ENCODE data around the gene SLCO4A1. TPM values are rescaled to one million over a fixed set of nuclear protein-coding genes. Genes with fewer than 3 reads are reported as not detected.

SLCO4A1 gene
- total and polyA plus RNA-seq, 9 of the 15 experiments (the other 6 are each of a cell fraction or from before 2014, with no cell fraction given): 1.6 to 21.9 (median 12.8) TPM

- TF ChIP-seq SAFB2 (IDR thresholded peaks at IDR 0.05; ENCODE audit: borderline replicate concordance, low read depth, low read length, severe bottlenecking): no peak
- TF ChIP-seq ZNF75A (CRISPR knock-in tag; IDR thresholded peaks at IDR 0.05): no peak
- no peak for TF ChIP-seq ZNF436 (CRISPR knock-in tag; IDR thresholded peaks at IDR 0.05)
- TF ChIP-seq BCOR (IDR thresholded peaks at IDR 0.05): no peak
- no peak for TF ChIP-seq FOXA3 (CRISPR knock-in tag; conservative IDR thresholded peaks at IDR 0.05 in 1 of 2, IDR thresholded peaks at IDR 0.05 in 1 of 2)
- no peak for TF ChIP-seq HMG20A (CRISPR knock-in tag; conservative IDR thresholded peaks at IDR 0.05)
- no peak for TF ChIP-seq KAT8 (IDR thresholded peaks at IDR 0.05; ENCODE audit: low read depth)
- no peak for TF ChIP-seq PTBP1 (IDR thresholded peaks at IDR 0.05; ENCODE audit: low read depth, low read length)
- peak; percentile 60 to 72 for TF ChIP-seq NRF1 (conservative IDR thresholded peaks at IDR 0.05 in 1 of 2, IDR thresholded peaks at IDR 0.05 in 1 of 2)
- TF ChIP-seq ZNF511 (CRISPR knock-in tag; IDR thresholded peaks at IDR 0.05): no peak
- TF ChIP-seq TFAM (CRISPR knock-in tag; conservative IDR thresholded peaks at IDR 0.05): no peak
- TF ChIP-seq ESRRB (CRISPR knock-in tag; IDR thresholded peaks at IDR 0.05; ENCODE audit: borderline replicate concordance): no peak
- TF ChIP-seq FOSL1 (tag; conservative IDR thresholded peaks at IDR 0.05): 0 out of 2 replicates have a peak, but pooled peaks have one; percentile 20
- no peak for TF ChIP-seq JUNB (CRISPR knock-in tag; conservative IDR thresholded peaks at IDR 0.05)
- TF ChIP-seq ZEB2 (IDR thresholded peaks at IDR 0.05): no peak
- TF ChIP-seq MITF (IDR thresholded peaks at IDR 0.05): peak; percentile 29; the same call in 1 of the 2 replicates
- 0 out of 4 replicates have a peak, but pooled peaks of 1 of the 2 experiments have one; percentile 53 for TF ChIP-seq UBTF (IDR thresholded peaks at IDR 0.05; ENCODE audit: borderline replicate concordance in 1 of 2, low read depth in 2 of 2, low read length in 2 of 2)
- TF ChIP-seq ZNF707 (CRISPR knock-in tag; conservative IDR thresholded peaks at IDR 0.05): no peak
- no peak for TF ChIP-seq CREB3 (tag; conservative IDR thresholded peaks at IDR 0.05; ENCODE audit: low read depth)
- TF ChIP-seq, protein P1, sequence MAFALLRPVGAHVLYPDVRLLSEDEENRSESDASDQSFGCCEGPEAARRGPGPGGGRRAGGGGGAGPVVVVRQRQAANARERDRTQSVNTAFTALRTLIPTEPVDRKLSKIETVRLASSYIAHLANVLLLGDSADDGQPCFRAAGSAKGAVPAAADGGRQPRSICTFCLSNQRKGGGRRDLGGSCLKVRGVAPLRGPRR (CRISPR knock-in tag; IDR thresholded peaks at IDR 0.05): no peak
These were observed 10.0 kb downstream of the SLCO4A1 start (continued) for GRCh38 chr20:62652041-62652893.

Data from K562 (cell line).